Stimulated activated CD4-positive, alpha-beta T cell treated with anti-CD3 and anti-CD28 coated beads, Interleukin-12 subunit alpha, Interleukin-12 subunit beta, amount 100 ng/mL, for 4 hours (primary cell): ENCODE data around the gene LIN7A.

ENCODE experiments used
- DNase-seq: peaks from one replicate; pipeline ENCODE4 v3.0.0-alpha.2; 2020

The LIN7A gene

GRCh38 chr12:80937391-80938238, at the start of gene LIN7A:
Gene LIN7A, minus strand, starts transcription at chr12:80937934. Its CDS starts 212 bp downstream, at chr12:80937722.
- DNase-seq: no peak

- no peak for DNase-seq
These were observed 48.5 kb upstream of the LIN7A start for GRCh38 chr12:80986224-80986623.

GRCh38 chr12:80979816-80980215, 42.1 kb upstream of the LIN7A start:
- DNase-seq: no peak

GRCh38 chr12:80979251-80979650, 41.5 kb upstream of the LIN7A start:
- DNase-seq: no peak

- no peak for DNase-seq
These were observed 39.6 kb upstream of the LIN7A start for GRCh38 chr12:80977346-80977745.

- no peak for DNase-seq
These were observed 30.6 kb upstream of the LIN7A start for GRCh38 chr12:80968326-80968725.

GRCh38 chr12:80967565-80967964, 29.8 kb upstream of the LIN7A start:
- no peak for DNase-seq

- DNase-seq: no peak
These were observed 28.3 kb upstream of the LIN7A start for GRCh38 chr12:80966001-80966400.

- DNase-seq: no peak
These were observed 20.4 kb upstream of the LIN7A start for GRCh38 chr12:80958162-80958561.

- DNase-seq: no peak
These were observed 17.3 kb upstream of the LIN7A start for GRCh38 chr12:80954857-80955520.

GRCh38 chr12:80952443-80952842, 14.7 kb upstream of the LIN7A start:
- no peak for DNase-seq

- DNase-seq: no peak
These were observed 8.9 kb upstream of the LIN7A start for GRCh38 chr12:80946591-80946990.

GRCh38 chr12:80943338-80943737, 5.6 kb upstream of the LIN7A start:
- no peak for DNase-seq

- no peak for DNase-seq
These were observed 4.2 kb upstream of the LIN7A start for GRCh38 chr12:80941916-80942315.

- DNase-seq: no peak
These were observed 1.7 kb upstream of the LIN7A start for GRCh38 chr12:80939231-80939950.

GRCh38 chr12:80938397-80938796, 663 bp upstream of the LIN7A start:
- no peak for DNase-seq

- no peak for DNase-seq
These were observed 918 bp downstream of the LIN7A start for GRCh38 chr12:80936642-80937390.

- no peak for DNase-seq
These were observed 1.4 kb downstream of the LIN7A start for GRCh38 chr12:80936353-80936641.

GRCh38 chr12:80935111-80935510, 2.6 kb downstream of the LIN7A start:
- no peak for DNase-seq

- DNase-seq: no peak
These were observed 11.8 kb downstream of the LIN7A start for GRCh38 chr12:80925983-80926382.

- DNase-seq: no peak
These were observed 12.5 kb downstream of the LIN7A start for GRCh38 chr12:80925237-80925636.

GRCh38 chr12:80924437-80924836, 13.3 kb downstream of the LIN7A start:
- no peak for DNase-seq

- DNase-seq: no peak
These were observed 17.7 kb downstream of the LIN7A start for GRCh38 chr12:80920006-80920405.
